Caco-2 (cell line): ENCODE measurements around the gene TMEM235. TPM values are rescaled to one million over a fixed set of nuclear protein-coding genes. Genes with fewer than 3 reads are reported as not detected.

Experiments
- BruUV-seq: library from RNA; stranded (reverse); fragments of 400-500 nt; replicated peaks from 2 replicates; lab custom pipeline; 2021; lab: Mats Ljungman, UMichigan
- CTCF ChIA-PET: fragments of 300-600 bp; sonication (Branson Sonifier 250); formaldehyde crosslinking; loops from one replicate; lab custom pipeline; 2022; ENCODE audit warnings: antibody characterized with exemption; lab: Charles Lee
- POLR2A ChIA-PET: fragments of 300-600 bp; sonication (Branson Sonifier 250); formaldehyde crosslinking; loops from one replicate; lab custom pipeline; 2022; ENCODE audit warnings: antibody characterized with exemption; lab: Charles Lee
- DNase-seq, 2 experiments: peaks; one replicate each; pipeline versions ENCODE4 v3.0.0 to v3.0.0-alpha.2; 2020 to 2022
- H3K27me3 ChIP-seq: replicated peaks from 2 replicates; pipeline ENCODE4 v1.6.0; 2011; ENCODE audit warnings: low read length; ENCODE audit not compliant: control insufficient read depth, insufficient read depth
- H3K36me3 ChIP-seq: 2 replicates; pipeline ENCODE4 v1.5.1; 2011; ENCODE audit warnings: low read length; ENCODE audit not compliant: control insufficient read depth, insufficient read depth
- H3K4me1 ChIP-seq: fragments of 250-450 bp; sonication (Bioruptor Pico); 2 replicates; pipeline ENCODE4 v1.5.1; 2020; ENCODE audit warnings: mild to moderate bottlenecking
- H3K4me3 ChIP-seq: 2 replicates; pipeline ENCODE4 v1.5.1; 2011; ENCODE audit warnings: low read depth, mild to moderate bottlenecking, control low read depth, low read length
- H3K9me3 ChIP-seq: fragments of 250-450 bp; sonication (Bioruptor Pico); 2 replicates; pipeline ENCODE4 v1.5.1; 2020; ENCODE audit warnings: mild to moderate bottlenecking, moderate library complexity
- H3K27ac Mint-ChIP-seq: one replicate; pipeline ENCODE4 v1.8.0; 2022; ENCODE audit warnings: mixed read lengths; ENCODE audit not compliant: unreplicated experiment
- H3K27me3 Mint-ChIP-seq: one replicate; pipeline ENCODE4 v1.8.0; 2022; ENCODE audit warnings: mixed read lengths; ENCODE audit not compliant: insufficient read depth, unreplicated experiment
- H3K36me3 Mint-ChIP-seq: one replicate; pipeline ENCODE4 v1.8.0; 2022; ENCODE audit warnings: mild to moderate bottlenecking, mixed read lengths; ENCODE audit not compliant: insufficient read depth, unreplicated experiment
- H3K4me1 Mint-ChIP-seq: one replicate; pipeline ENCODE4 v1.8.0; 2022; ENCODE audit warnings: low read depth, mixed read lengths; ENCODE audit not compliant: unreplicated experiment
- H3K4me3 Mint-ChIP-seq: one replicate; pipeline ENCODE4 v1.8.0; 2022; ENCODE audit warnings: mild to moderate bottlenecking, moderate library complexity, mixed read lengths; ENCODE audit not compliant: unreplicated experiment
- H3K9me3 Mint-ChIP-seq: one replicate; pipeline ENCODE4 v1.8.0; 2022; ENCODE audit warnings: mixed read lengths; ENCODE audit not compliant: unreplicated experiment
- intact Hi-C: fragments of 100-400 bp; cut with micrococcal nuclease; formaldehyde crosslinking; loops from one replicate; pipeline ENCODE4 v1.10.0; 2022; ENCODE audit not compliant: unreplicated experiment
- total RNA-seq: library from RNA; stranded (reverse); gene quantifications from 2 replicates; pipeline ENCODE4 v1.2.3, GENCODE V29; 2022
- TF ChIP-seq, protein P1 (sequence below), 2 experiments: fragments of 200-600 bp in 1 of 2; IDR thresholded peaks; 1 replicate in 1 of 2; 2 replicates in 1 of 2; pipeline versions ENCODE4 v1.5.1 to v1.8.0; 2011 to 2022; ENCODE audit warnings: antibody characterized with exemption in 1 of 2, control low read depth in 1 of 2, inconsistent platforms in 1 of 2, low read depth in 1 of 2, low read length in 1 of 2, mild to moderate bottlenecking in 1 of 2, moderate library complexity in 1 of 2; ENCODE audit not compliant: insufficient read depth in 1 of 2, severe bottlenecking in 1 of 2, unreplicated experiment in 1 of 2

TMEM235 gene
- total RNA-seq, 1 experiment from 2014 or later: not detected

DNA sequence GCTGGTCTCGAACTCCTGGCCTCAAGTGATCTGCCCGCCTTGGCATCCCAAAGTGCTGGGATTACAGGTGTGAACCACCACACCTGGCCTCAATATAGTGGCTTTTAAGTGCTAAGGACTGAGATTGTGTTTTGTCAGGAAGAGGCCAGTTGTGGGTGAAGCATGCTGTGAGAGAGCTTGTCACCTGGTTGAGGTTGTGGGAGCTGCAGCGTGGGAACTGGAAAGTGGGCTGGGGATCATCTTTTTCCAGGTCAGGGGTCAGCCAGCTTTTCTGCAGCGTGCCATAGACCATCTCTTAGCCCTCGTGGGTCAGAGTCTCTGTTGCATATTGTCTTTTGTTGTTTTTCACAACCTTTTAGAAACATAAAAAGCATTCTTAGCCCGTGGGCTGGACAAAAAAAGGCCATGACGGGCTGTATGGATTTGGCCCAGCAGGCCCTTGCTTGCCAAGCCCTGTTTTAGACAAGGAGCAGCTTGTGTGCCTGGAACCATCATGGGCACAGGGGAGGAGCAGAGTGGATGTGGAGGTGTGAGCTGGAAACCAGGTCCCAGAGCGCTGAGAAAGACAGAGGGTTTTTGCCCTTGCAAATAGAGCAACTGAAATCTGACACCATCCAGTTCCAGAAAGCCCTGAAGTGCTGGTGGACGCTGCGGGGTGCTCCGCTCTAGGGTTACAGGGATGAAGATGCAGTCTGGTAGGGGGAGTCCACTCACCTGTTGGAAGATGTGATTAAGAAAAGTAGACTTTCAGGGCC, 11.9 kb upstream of the TMEM235 start:
- no peak overlapping the region for H3K27ac Mint-ChIP-seq
- CTCF ChIA-PET: no interaction called here
- POLR2A ChIA-PET: no interaction called here

GRCh38 chr17:78223061-78223460, 8.4 kb upstream of the TMEM235 start:
- H3K4me3 ChIP-seq: no peak overlapping the region
- no TSS peak for BruUV-seq
- H3K4me3 Mint-ChIP-seq: no peak overlapping the region
- H3K36me3 Mint-ChIP-seq: peaks cover 64% of the 10 kb centered on the region
- no peaks in the 10 kb centered on the region for H3K9me3 ChIP-seq
- no peaks in the 10 kb centered on the region for H3K27me3 ChIP-seq
- ChIA-PET CTCF (interaction anchor here (1.4 kb wide), 1 partner anchor 36 kb away, joined by 6 read pairs; the partner anchor contains the start of genes AFMID and TK1), POLR2A (no interaction called here)
- no peaks in the 10 kb centered on the region for H3K4me1 ChIP-seq
- H3K4me1 Mint-ChIP-seq: no peaks in the 10 kb centered on the region
- TF ChIP-seq, protein P1, sequence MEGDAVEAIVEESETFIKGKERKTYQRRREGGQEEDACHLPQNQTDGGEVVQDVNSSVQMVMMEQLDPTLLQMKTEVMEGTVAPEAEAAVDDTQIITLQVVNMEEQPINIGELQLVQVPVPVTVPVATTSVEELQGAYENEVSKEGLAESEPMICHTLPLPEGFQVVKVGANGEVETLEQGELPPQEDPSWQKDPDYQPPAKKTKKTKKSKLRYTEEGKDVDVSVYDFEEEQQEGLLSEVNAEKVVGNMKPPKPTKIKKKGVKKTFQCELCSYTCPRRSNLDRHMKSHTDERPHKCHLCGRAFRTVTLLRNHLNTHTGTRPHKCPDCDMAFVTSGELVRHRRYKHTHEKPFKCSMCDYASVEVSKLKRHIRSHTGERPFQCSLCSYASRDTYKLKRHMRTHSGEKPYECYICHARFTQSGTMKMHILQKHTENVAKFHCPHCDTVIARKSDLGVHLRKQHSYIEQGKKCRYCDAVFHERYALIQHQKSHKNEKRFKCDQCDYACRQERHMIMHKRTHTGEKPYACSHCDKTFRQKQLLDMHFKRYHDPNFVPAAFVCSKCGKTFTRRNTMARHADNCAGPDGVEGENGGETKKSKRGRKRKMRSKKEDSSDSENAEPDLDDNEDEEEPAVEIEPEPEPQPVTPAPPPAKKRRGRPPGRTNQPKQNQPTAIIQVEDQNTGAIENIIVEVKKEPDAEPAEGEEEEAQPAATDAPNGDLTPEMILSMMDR (IDR thresholded peaks at IDR 0.05; ENCODE audit: insufficient read depth in 1 of 2, low read depth in 1 of 2, low read length in 1 of 2, severe bottlenecking in 1 of 2, unreplicated experiment in 1 of 2): no peak
- H3K27ac Mint-ChIP-seq: no peak overlapping the region
- no peaks in the 10 kb centered on the region for H3K9me3 Mint-ChIP-seq
- no peaks in the 10 kb centered on the region for H3K36me3 ChIP-seq
- no peak for DNase-seq
- intact Hi-C loops: no loop called here
- no peaks in the 10 kb centered on the region for H3K27me3 Mint-ChIP-seq

More for the DNA sequence above, 11.9 kb upstream of the TMEM235 start:
- H3K9me3 Mint-ChIP-seq: no peaks in the 10 kb centered on the region
- no TSS peak for BruUV-seq
- Histone ChIP-seq H3K36me3 (peaks cover 3% of the 10 kb centered on the region), H3K4me3 (no peak overlapping the region), H3K27me3 (no peaks in the 10 kb centered on the region), H3K4me1 (no peaks in the 10 kb centered on the region), H3K9me3 (no peaks in the 10 kb centered on the region)
- intact Hi-C loops: no loop called here
- H3K4me1 Mint-ChIP-seq: no peaks in the 10 kb centered on the region
- peaks cover 79% of the 10 kb centered on the region for H3K36me3 Mint-ChIP-seq
- TF ChIP-seq, protein P1 (IDR thresholded peaks at IDR 0.05; ENCODE audit: insufficient read depth in 1 of 2, low read depth in 1 of 2, low read length in 1 of 2, severe bottlenecking in 1 of 2, unreplicated experiment in 1 of 2): no peak
- H3K4me3 Mint-ChIP-seq: no peak overlapping the region
- H3K27me3 Mint-ChIP-seq: no peaks in the 10 kb centered on the region
- no peak for DNase-seq

GRCh38 chr17:78223765-78224164, 7.7 kb upstream of the TMEM235 start:
- no TSS peak for BruUV-seq
- Mint-ChIP-seq H3K4me3 (no peak overlapping the region), H3K27me3 (no peaks in the 10 kb centered on the region), H3K36me3 (peaks cover 59% of the 10 kb centered on the region), H3K9me3 (no peaks in the 10 kb centered on the region), H3K27ac (no peak overlapping the region), H3K4me1 (no peaks in the 10 kb centered on the region)
- TF ChIP-seq, protein P1 (IDR thresholded peaks at IDR 0.05; ENCODE audit: insufficient read depth in 1 of 2, low read depth in 1 of 2, low read length in 1 of 2, severe bottlenecking in 1 of 2, unreplicated experiment in 1 of 2): no peak
- no peak overlapping the region for H3K4me3 ChIP-seq
- POLR2A ChIA-PET: no interaction called here
- DNase-seq: no peak
- CTCF ChIA-PET: interaction anchor here (1.4 kb wide), 1 partner anchor 37 kb away, joined by 6 read pairs; the partner anchor contains the start of genes AFMID and TK1
- no peaks in the 10 kb centered on the region for H3K4me1 ChIP-seq
- H3K36me3 ChIP-seq: no peaks in the 10 kb centered on the region
- no peaks in the 10 kb centered on the region for H3K9me3 ChIP-seq
- no peaks in the 10 kb centered on the region for H3K27me3 ChIP-seq
- intact Hi-C loops: no loop called here
